ENCODE measurements around the gene ZNF747.

ZNF747 gene

GRCh38 chr16:30510376-30510938 lies 24.2 kb downstream of the ZNF747 start:
- DNase-seq, result no peak

- no peak for DNase-seq
Measured at GRCh38 chr16:30509081-30509765, 25.4 kb downstream of the ZNF747 start.

GRCh38 chr16:30503403-30504296 lies 31.0 kb downstream of the ZNF747 start:
- DNase-seq, result no peak

- no peak for DNase-seq
Measured at GRCh38 chr16:30499284-30499683, 35.4 kb downstream of the ZNF747 start.

- no peak for DNase-seq
Measured at GRCh38 chr16:30494709-30495108, 39.9 kb downstream of the ZNF747 start.

GRCh38 chr16:30493941-30494488 lies 40.6 kb downstream of the ZNF747 start:
- DNase-seq, result no peak

- DNase-seq, result peak; percentile 90
Measured at GRCh38 chr16:30491744-30492308, 42.8 kb downstream of the ZNF747 start.

- no peak for DNase-seq
Measured at GRCh38 chr16:30491229-30491628, 43.4 kb downstream of the ZNF747 start.

- DNase-seq, result no peak
Measured at GRCh38 chr16:30490210-30490609, 44.4 kb downstream of the ZNF747 start.

- DNase-seq, result no peak
Measured at GRCh38 chr16:30488764-30489605, 45.7 kb downstream of the ZNF747 start.

- peak; percentile 16 for DNase-seq
Measured at GRCh38 chr16:30485818-30486436, 48.7 kb downstream of the ZNF747 start.

- no peak for DNase-seq
Measured at GRCh38 chr16:30484887-30485286, 49.8 kb downstream of the ZNF747 start.

GRCh38 chr16:30482366-30482765 lies 52.3 kb downstream of the ZNF747 start:
- DNase-seq, result no peak

GRCh38 chr16:30481381-30481780 lies 53.3 kb downstream of the ZNF747 start:
- no peak for DNase-seq

All from fibroblast of skin of right biceps (primary cell).